Measurements from ENCODE around the gene CAMK2D.

Gene CAMK2D

DNA sequence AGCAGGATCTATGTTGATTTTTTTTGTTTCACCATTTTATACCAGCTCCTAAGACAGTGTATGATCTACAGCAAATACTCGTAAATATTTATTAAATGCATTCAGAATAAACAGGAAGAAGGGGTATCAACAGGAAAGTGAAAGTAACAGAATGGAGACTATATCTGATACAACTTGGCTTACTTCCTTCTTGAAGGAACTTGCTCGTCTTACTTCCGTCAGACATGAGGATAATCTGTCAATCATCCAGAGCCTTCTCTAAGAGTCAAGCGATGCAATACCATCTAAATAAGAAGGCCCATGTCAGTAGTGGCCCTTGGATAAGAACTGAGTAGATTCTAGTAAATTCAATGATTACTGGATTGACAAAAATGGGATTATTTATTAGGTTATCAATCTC lies 84.2 kb downstream of the CAMK2D start:
- no peak for DNase-seq

DNA sequence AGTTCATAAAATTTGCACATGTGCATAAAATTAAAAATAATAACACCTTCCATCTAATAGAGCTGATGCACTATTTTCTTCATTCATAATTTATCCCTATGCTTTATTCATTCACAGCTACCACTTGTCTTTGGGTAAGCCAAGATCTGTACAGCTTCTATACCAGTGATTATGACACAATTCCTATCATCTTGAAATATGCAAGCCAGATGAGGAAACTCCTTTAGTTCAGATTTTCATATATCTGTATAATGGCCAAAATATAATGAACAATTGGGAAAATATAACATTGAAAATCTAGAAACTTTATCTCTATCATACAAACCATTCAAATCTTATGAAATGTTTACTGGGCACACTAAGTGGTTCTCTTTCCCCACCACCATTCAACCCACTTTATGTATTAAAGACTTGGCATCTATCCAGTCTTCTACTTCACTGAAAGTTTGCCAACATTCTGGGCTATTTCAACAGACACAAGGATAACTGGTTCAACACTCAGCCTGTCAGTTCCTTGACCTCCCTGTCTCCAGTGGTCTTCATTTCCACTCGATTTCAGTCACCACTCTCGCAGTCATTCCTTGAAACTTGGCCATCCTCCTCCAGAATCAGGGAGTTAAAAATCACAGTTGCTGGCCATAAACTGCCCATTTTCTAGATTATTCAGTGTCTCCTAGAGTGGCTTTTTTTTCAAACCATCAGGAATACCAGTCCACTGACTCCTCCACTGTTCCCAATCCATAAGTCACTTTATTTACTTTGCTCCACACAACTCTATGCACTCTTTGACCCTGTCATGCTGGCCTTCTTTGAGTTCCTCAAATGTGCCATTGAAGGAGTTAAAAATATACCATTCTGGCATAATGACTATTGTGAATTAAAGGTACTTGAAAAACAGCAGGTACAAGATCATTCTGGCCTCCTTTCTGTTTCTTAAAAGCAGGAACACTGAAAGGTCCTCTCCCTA lies 85.5 kb downstream of the CAMK2D start:
- DNase-seq, result no peak

DNA sequence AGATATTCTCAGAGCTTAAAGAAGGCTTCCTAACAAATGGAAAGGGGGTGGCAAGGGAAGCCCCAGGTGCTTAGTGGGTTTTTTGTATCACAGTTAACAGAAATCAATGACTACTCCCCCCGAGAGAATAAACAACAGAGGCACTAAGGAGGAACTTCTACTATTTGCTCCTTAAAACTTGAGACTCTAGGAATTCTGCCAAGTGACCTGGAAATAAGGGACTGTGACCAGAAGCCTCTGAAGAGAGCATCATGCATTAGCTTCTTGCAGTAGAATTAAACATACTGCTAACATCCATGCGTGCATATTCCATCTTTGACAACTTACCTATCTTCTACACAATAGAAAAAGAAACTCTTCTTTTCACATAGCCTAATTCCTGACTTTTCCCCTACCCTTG lies 86.8 kb downstream of the CAMK2D start:
- DNase-seq, result no peak

DNA sequence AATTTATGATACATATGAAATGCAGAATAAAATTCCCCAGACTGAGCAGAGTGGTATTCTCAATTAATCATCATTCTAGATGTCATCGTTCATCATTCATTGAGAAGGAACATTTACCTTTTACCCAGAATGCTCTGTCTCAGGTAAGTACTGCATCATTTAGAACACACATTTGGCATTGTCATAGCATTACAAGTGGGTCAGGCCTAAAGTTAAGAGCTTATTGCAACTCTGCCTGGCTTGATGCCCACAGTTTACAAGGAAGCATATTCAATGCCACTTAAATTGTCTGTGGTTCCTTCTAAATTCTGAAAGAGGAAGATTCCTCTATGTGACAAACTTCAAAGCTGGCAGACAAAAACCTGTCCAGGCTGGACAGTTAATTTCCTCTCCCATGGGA lies 87.3 kb downstream of the CAMK2D start:
- DNase-seq, result no peak

DNA sequence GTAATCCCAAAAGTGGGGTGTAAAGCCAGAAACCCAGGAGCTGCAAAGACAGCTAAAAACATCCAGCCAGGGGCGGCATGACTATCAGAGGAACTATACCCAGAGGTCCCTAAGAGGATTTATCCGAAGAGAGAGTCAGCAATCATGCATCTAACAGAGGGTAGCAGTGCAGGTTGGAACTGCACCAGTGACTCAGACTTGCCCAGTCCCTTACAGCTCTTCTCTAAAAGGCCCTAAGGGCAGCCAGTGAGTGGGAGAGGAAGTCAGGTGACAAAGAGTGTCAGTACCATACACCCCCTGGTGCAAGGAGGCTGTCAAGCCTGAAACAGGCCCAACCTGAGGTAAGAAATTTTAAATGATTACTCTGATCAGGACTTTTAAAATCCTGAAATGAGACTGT lies 88.1 kb downstream of the CAMK2D start:
- no peak for DNase-seq

- DNase-seq, result no peak
Observed at GRCh38 chr4:113666386-113667114, 95.0 kb downstream of the CAMK2D start.

DNA sequence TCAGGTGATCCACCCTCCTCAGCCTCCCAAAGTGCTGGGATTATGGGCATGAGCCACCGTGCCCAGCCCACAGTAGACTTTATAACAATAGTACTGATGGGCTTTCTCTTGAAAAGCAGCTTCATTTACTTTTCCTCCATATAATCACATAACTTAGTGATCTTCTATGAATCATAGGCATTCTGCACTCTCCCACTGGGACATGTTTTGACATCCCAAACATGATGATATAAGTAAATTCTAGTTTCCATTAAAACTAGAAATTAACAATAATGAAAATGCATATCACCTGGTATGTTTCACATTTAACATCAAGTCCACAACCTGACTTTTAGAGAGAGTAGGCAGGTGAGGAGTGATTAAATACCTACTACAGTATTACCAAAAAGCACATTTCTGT lies 96.5 kb downstream of the CAMK2D start:
- no peak for DNase-seq

- no peak for DNase-seq
Observed at GRCh38 chr4:113662581-113662980, 99.0 kb downstream of the CAMK2D start.

DNA sequence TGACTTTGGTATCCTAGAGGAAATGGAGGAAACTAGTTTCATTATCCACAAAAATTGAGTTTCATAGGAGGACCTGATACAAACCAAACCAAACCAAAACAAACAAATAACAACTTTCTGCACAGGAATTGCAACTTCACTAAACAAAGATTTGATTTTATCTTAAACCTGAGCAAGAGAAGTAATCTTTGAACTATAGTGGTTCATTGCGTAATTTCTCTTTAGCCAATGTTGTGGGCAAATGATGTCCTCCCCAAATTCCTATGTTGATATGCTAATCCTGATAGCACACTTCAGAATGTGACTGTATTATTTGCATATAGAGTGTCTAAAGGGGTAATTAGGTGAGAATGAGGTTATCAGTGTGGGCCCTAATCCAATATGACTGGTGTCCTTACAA lies 102.4 kb downstream of the CAMK2D start:
- no peak for DNase-seq

- DNase-seq, result no peak
Observed at GRCh38 chr4:113657586-113658233, 103.8 kb downstream of the CAMK2D start.

DNA sequence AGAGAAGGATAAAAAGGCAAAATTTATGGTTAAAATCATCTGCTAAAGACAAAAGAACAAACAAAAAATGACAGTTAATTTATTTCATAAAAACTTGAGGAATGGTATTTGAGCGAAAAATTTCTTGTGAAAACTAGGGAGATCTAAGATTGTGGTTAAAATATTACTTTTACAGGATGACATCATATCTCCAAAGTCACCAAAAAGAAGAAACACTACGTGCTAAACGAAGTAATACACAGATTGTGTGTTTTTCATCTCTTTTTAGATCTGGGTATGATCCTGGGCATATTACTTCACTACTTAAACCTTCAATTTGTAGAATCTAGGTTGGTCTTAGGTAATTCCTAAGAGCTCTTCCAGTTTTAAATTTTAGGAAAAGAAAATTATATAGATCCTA lies 107.7 kb downstream of the CAMK2D start:
- DNase-seq, result no peak

- no peak for DNase-seq
Observed at GRCh38 chr4:113646442-113646822, 115.1 kb downstream of the CAMK2D start.

GRCh38 chr4:113645771-113646441 lies 115.6 kb downstream of the CAMK2D start:
- peak; percentile 24 for DNase-seq

- DNase-seq, result no peak
Observed at GRCh38 chr4:113645288-113645687, 116.2 kb downstream of the CAMK2D start.

DNA sequence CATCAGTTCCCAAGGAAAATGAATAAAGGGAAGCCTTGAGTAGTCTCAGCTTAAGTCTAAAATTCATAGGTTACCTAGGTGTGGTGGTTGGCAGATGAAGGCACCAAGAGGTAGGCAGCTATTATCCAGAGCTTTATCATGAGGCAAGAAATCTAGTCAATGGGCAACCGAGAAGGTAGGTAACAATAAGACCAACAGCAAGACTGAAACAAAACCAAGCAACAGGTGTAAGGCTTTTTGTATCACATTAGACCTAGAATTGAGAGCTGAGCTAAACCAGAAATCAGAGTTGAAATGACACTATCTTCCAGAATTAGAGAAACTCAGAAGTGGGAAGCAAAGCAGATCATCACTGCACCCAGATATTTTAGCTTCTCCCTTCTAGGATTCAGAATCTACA lies 117.1 kb downstream of the CAMK2D start:
- DNase-seq, result no peak

DNA sequence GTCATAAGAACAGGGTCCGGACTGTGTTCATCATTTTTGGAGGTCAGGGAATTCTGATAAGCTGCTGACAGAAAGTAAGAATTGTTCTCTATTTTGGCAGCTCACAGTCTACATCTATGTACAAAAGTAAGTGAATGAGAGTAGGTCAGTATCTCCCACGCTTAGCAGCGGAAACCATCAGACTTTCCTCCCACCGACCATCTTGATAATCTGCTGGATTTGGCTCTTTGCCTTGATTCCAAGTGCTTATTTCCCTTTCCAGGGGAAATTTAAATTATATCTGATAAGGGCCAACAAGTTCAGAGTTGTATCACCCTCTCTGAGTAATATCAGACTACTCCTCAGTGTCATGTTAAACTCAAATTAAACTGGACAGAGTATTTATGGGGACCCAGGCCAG lies 118.0 kb downstream of the CAMK2D start:
- no peak for DNase-seq

- DNase-seq, result no peak
Observed at GRCh38 chr4:113641025-113641431, 120.5 kb downstream of the CAMK2D start.

- DNase-seq, result no peak
Observed at GRCh38 chr4:113639326-113639725, 122.2 kb downstream of the CAMK2D start.

GRCh38 chr4:113638562-113638832 lies 123.0 kb downstream of the CAMK2D start:
- no peak for DNase-seq

DNA sequence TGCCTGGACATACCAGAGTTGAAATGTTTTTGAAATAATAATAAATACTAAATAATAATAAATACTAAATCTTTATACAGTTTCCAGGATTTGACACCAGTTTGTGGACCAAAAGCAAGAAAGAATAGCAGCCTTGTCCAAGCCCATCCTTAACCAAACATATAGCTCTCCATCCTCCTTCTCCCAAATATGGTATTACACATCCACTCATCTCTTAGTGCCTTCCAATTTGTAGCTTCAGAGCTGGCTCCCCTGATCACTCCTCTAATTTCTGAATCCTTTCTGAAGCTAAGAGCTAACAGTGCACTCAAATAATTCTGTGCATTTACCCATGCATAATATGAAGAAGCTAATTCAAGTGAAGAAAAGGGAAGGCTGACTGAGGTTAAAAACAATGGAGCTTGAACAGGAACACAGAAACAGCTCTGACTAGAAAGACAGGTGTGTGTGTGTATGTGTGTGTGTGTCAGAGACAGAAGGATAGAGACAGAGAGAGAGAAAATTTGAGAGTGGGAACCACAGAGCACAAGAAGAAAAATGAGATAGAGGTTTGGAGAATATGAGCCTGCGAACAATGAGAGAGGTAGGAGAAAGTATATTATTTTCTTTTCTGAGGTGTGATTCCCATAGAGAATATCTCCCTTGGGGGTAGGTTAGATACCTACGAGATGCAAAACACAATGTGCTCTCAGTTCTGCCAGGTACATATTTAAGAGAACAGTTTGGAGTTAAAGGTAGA lies 123.5 kb downstream of the CAMK2D start:
- DNase-seq, result no peak

DNA sequence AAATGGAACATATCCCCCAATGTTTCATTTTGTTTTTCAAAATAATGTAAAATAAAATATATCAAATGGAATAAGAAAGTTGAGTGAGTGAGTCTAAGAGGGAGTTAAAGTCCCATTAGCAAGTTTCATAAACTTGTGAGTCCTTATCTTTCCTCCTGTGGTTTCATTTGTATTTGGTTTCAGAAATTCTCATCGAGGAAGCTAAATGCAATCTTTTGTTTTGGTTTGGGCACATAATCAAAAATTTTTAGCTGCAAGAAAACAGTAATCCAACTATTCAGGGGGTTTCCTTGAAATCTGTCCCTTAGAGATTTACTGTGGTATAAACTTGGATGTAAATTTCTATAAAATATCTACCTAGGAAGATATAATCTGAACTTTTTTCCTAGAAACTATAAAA lies 124.2 kb downstream of the CAMK2D start:
- no peak for DNase-seq

GRCh38 chr4:113636877-113637276 lies 124.7 kb downstream of the CAMK2D start:
- no peak for DNase-seq

DNA sequence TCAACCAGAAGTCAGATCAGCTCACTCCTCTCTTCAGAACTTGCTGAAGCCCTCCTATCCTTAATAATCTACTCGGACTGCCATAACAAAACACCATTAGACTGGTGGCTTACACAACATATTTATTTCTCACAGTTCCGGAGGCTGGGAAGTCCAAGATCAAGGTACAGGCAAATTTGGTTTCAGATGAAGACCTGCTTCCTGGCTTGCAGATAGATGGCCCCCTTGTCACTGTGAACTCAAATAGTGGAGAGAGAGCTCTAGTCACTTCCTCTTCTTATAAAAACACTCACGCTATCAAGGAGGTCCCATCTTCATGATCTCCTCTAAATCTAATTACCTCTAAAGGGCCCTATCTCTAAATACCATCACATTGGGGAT lies 125.1 kb downstream of the CAMK2D start:
- DNase-seq, result no peak

Data from NCI-H774 (cell line).